Hematopoietic multipotent progenitor cell treated with erythropoietin and hydrocortisone succinate and interleukin-3 and kit ligand, for 15 days (in vitro differentiated cells): Measurements from ENCODE around the gene PPIE.
A peak's percentile ranks its signal among the peaks of the same experiment; 100 is the strongest.
"Not testable (repeated sequence)": the region's sequence is repeated elsewhere in the genome, so short reads cannot be mapped to it uniquely, and the experiment has no call there.

Experiments
- DNase-seq: peaks from one replicate; pipeline ENCODE4 v3.0.0-alpha.2; 2015; ENCODE audit warnings: low spot score

Gene PPIE

GRCh38 chr1:39777896-39778295 lies 39.2 kb downstream of the PPIE start:
- DNase-seq: not testable (repeated sequence)

GRCh38 chr1:39778463-39779099 lies 39.9 kb downstream of the PPIE start:
- not testable (repeated sequence) for DNase-seq

- DNase-seq: no peak
Observed at GRCh38 chr1:39779137-39779536, 40.5 kb downstream of the PPIE start.

- DNase-seq: no peak
Observed at GRCh38 chr1:39779821-39780220, 41.1 kb downstream of the PPIE start.

- no peak for DNase-seq
Observed at GRCh38 chr1:39781349-39781715, 42.6 kb downstream of the PPIE start.

- no peak for DNase-seq
Observed at GRCh38 chr1:39782103-39782502, 43.4 kb downstream of the PPIE start.

- DNase-seq: not testable (repeated sequence)
Observed at GRCh38 chr1:39782685-39783084, 44.0 kb downstream of the PPIE start.

- not testable (repeated sequence) for DNase-seq
Observed at GRCh38 chr1:39786303-39787107, 47.8 kb downstream of the PPIE start.

- not testable (repeated sequence) for DNase-seq
Observed at GRCh38 chr1:39787108-39787375, 48.4 kb downstream of the PPIE start.

GRCh38 chr1:39787468-39787867 lies 48.8 kb downstream of the PPIE start:
- no peak for DNase-seq

GRCh38 chr1:39787964-39788363 lies 49.3 kb downstream of the PPIE start:
- not testable (repeated sequence) for DNase-seq

GRCh38 chr1:39788426-39788757 lies 49.7 kb downstream of the PPIE start:
- DNase-seq: no peak

GRCh38 chr1:39788758-39789570 lies 50.3 kb downstream of the PPIE start, which contains the start of gene BMP8B:
Gene BMP8B (minus strand): TSS chr1:39788865. CDS start chr1:39788485, 380 bp downstream.
- peak; percentile 55 for DNase-seq

GRCh38 chr1:39789571-39790110 lies 51.0 kb downstream of the PPIE start:
- no peak for DNase-seq

GRCh38 chr1:39791838-39792237 lies 53.2 kb downstream of the PPIE start:
- DNase-seq: no peak

- no peak for DNase-seq
Observed at GRCh38 chr1:39795651-39796050, 57.0 kb downstream of the PPIE start.

- peak; percentile 93 for DNase-seq
Observed at GRCh38 chr1:39798859-39799769, 60.4 kb downstream of the PPIE start.

- DNase-seq: peak; percentile 77
Observed at GRCh38 chr1:39799770-39800470, 61.2 kb downstream of the PPIE start.

GRCh38 chr1:39800471-39800835 lies 61.8 kb downstream of the PPIE start:
- no peak for DNase-seq

- no peak for DNase-seq
Observed at GRCh38 chr1:39802496-39803260, 64.0 kb downstream of the PPIE start.
